Ovary (tissue), 9 donors: ENCODE measurements around the gene PGRMC1. TPM values are rescaled to one million over a fixed set of nuclear protein-coding genes. Genes with fewer than 3 reads are reported as not detected.
"Not testable (repeated sequence)": the region's sequence is repeated elsewhere in the genome, so short reads cannot be mapped to it uniquely, and the experiment has no call there.

Experiments used
- DNase-seq, 5 donors: peaks; one replicate each; pipeline ENCODE4 v3.0.0-alpha.2; 2019 to 2020
- H3K27ac ChIP-seq, 2 donors: fragments of 200-600 bp; one replicate each; pipeline versions ENCODE4 v1.5.1 to v1.8.0; 2019 to 2022
- H3K27me3 ChIP-seq: fragments of 200-600 bp; one replicate; pipeline ENCODE4 v1.8.0; 2022
- H3K36me3 ChIP-seq: fragments of 200-600 bp; sonication (generic); one replicate; pipeline ENCODE4 v1.5.1; 2019
- H3K4me1 ChIP-seq: one replicate; pipeline ENCODE4 v1.8.1; 2013; ENCODE audit warnings: mild to moderate bottlenecking, moderate library complexity; ENCODE audit not compliant: insufficient read depth
- H3K4me3 ChIP-seq: fragments of 200-600 bp; sonication (generic); one replicate; pipeline ENCODE4 v1.5.1; 2017
- H3K9me3 ChIP-seq, 2 donors: fragments of 200-600 bp in 1 of 2; sonication (generic) in 1 of 2; one replicate each; pipeline versions ENCODE4 v1.5.1 to v1.8.1; 2013 to 2019; ENCODE audit warnings: mild to moderate bottlenecking in 1 of 2, moderate library complexity in 1 of 2
- CTCF ChIP-seq, 3 donors: fragments of 450-650 bp in 2 of 3; fragments of 200-600 bp in 1 of 3; IDR thresholded peaks; one replicate each; pipeline versions ENCODE4 v1.5.1 to v1.8.0; 2016 to 2022; ENCODE audit warnings: antibody characterized with exemption in 3 of 3, mild to moderate bottlenecking in 1 of 3
- EP300 ChIP-seq: sonication (generic); formaldehyde crosslinking; IDR thresholded peaks from one replicate; pipeline ENCODE4 v1.6.1; 2017; ENCODE audit warnings: antibody characterized with exemption
- POLR2A ChIP-seq: fragments of 450-650 bp; IDR thresholded peaks from one replicate; pipeline ENCODE4 v1.6.1; 2017; ENCODE audit warnings: antibody characterized with exemption, mild to moderate bottlenecking, moderate library complexity
- WGBS, 3 donors: extraction: QIAGEN DNeasy Blood & Tissue Kit in 1 of 3; methylation state at CpG; one replicate each; pipeline versions ENCODE4 v1.1.5 to v1.1.7; 2013 to 2017; 5-methylcytosine and 5-hydroxymethylcytosine counted together
- intact Hi-C, 4 donors: fragments of 100-400 bp; cut with DNase I; formaldehyde crosslinking; loops; one replicate each; pipeline versions ENCODE4 v1.11.0 to v1.15.1; 2022 to 2023
- polyA plus RNA-seq, 2 donors: library from polyadenylated mRNA; stranded (reverse); fragments of 200-250 nt in 1 of 2; fragments of 350-450 nt in 1 of 2; fragmentation: Illumina TruSeq in 1 of 2; extraction: RNeasy Lipid Tissue Mini Kit (QIAGEN cat#74804) in 1 of 2; gene quantifications; one replicate each; pipeline ENCODE4 v1.2.3, GENCODE V29; 2013 to 2014
- total RNA-seq, 7 donors: library from RNA; depleted of rRNA in 2 of 7; stranded (reverse); fragments of >200 nt in 2 of 7; fragmentation: NEBNext Ultra II Directional in 3 of 7; extraction: Animal tissue kit (Norgen Biotek cat#: 25700) in 3 of 7; gene quantifications; one replicate each; pipeline versions ENCODE4 v1.1.0 to v1.2.4, GENCODE V29; 2016 to 2023
- donor health status: DM: no; HTN: no; CAD: no; lungs with moderate emphysema.
- donor health status: DM: no; HTN: no; CAD: no.
- donor health status: Bipolar disorder and iron deficiency.
- donor health status: DM: yes; HTN: yes; CAD: no.
- donor health status: DM: no; HTN: no; CAD: no.
- donor health status: DM: yes; HTN: yes; CAD: no.

The PGRMC1 gene
- total and polyA plus RNA-seq, 9 donors, result 89.6 to 164 (median 102) TPM

- Histone ChIP-seq H3K4me1 (no peaks in the 10 kb centered on the region), H3K4me3 (no peak overlapping the region), H3K27me3 (no peaks in the 10 kb centered on the region), H3K27ac (no peak overlapping the region), H3K9me3 (no peaks in the 10 kb centered on the region), H3K36me3 (no peaks in the 10 kb centered on the region)
- DNase-seq, result no peak
- WGBS, 3 donors, result 78 to 86% (median 79%) methylated on average over 4 of the region's 4 CpGs
- no peak for TF ChIP-seq EP300
- no peak for TF ChIP-seq POLR2A
- no peak for TF ChIP-seq CTCF (IDR thresholded peaks at IDR 0.05)
- intact Hi-C loops, result no loop called here
Measured at GRCh38 chrX:119201570-119201969, 34.5 kb upstream of the PGRMC1 start.

- H3K4me3 ChIP-seq, result no peak overlapping the region
- intact Hi-C loops, result no loop called here
- no peak for TF ChIP-seq CTCF (IDR thresholded peaks at IDR 0.05)
- TF ChIP-seq POLR2A, result no peak
- no peak for TF ChIP-seq EP300
- H3K27ac ChIP-seq, result no peak overlapping the region
- H3K9me3 ChIP-seq, result no peaks in the 10 kb centered on the region
- WGBS, 3 donors, result 76 to 80% (median 78%) methylated on average over 5 of the region's 5 CpGs
- DNase-seq, result no peak
- H3K4me1 ChIP-seq, result no peaks in the 10 kb centered on the region
- H3K36me3 ChIP-seq, result no peaks in the 10 kb centered on the region
- H3K27me3 ChIP-seq, result no peaks in the 10 kb centered on the region
Measured at GRCh38 chrX:119206203-119206602, 29.9 kb upstream of the PGRMC1 start.

DNA sequence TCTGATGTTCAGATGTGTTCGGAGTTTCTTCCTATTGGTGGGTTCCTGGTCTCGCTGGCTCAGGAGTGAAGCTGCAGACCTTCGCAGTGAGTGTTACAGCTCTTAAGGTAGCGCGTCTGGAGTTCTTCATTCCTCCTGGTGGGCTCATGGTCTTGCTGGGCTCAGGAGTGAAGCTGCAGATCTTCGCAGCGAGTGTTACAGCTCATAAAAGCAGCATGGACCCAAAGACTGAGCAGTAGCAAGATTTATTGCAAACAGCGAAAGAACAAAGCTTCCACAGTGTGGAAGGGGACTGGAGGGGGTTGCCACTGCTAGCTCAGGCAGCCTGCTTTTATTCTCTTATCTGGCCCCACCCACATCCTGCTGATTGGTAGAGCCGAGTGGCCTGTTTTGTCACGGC lies 28.6 kb upstream of the PGRMC1 start:
- DNase-seq, H3K36me3 ChIP-seq, H3K27me3 ChIP-seq, intact Hi-C loops, H3K9me3 ChIP-seq, H3K4me1 ChIP-seq, H3K4me3 ChIP-seq, H3K27ac ChIP-seq: not testable (repeated sequence)
- 74 to 86% (median 83%) methylated on average over 10 of the region's 10 CpGs for WGBS, 3 donors

DNA sequence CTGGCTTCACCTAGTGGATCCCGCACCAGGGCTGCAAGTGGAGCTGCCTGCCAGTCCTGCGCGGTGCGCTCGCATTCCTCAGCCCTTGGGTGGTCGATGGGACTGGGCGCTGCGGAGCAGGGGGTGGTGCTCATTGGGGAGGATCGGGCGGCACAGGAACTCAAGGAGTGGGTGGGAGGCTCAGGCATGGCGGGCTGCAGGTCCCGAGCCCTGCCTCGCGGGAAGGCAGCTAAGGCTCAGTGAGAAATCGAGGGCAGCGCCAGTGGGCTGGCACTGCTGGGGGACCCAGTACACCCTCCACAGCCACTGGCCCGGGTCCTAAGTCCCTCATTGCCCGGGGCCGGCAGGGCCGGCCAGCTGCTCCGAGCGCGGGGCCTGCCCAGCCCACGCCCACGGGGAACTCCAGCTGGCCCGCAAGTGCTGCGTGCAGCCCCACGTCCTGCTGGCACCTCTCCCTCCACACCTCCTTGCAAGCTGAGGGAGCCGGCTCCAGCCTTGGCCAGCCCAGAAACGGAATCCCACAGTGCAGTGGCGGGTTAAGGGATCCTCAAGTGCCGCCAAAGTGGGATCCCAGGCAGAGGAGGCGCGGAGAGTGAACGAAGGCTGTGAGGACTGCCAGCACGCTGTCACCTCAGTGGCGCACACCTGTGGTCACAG lies 27.6 kb upstream of the PGRMC1 start:
- H3K27ac ChIP-seq, result no peak overlapping the region
- WGBS, 3 donors, result 83 to 89% (median 87%) methylated on average over 25 to 37 of the region's 37 CpGs
- H3K36me3 ChIP-seq, result no peaks in the 10 kb centered on the region
- intact Hi-C loops, result no loop called here
- no peak for DNase-seq
- no peaks in the 10 kb centered on the region for H3K4me1 ChIP-seq
- no peaks in the 10 kb centered on the region for H3K9me3 ChIP-seq
- TF ChIP-seq CTCF (IDR thresholded peaks at IDR 0.05), result no peak
- TF ChIP-seq EP300, result no peak
- no peak for TF ChIP-seq POLR2A
- H3K27me3 ChIP-seq, result no peaks in the 10 kb centered on the region
- no peak overlapping the region for H3K4me3 ChIP-seq

GRCh38 chrX:119210931-119211648 lies 25.0 kb upstream of the PGRMC1 start:
- H3K36me3 ChIP-seq, DNase-seq, H3K4me3 ChIP-seq, intact Hi-C loops, H3K4me1 ChIP-seq, H3K27ac ChIP-seq, H3K9me3 ChIP-seq, H3K27me3 ChIP-seq: not testable (repeated sequence)
- 90 to 95% (median 93%) methylated on average over 20 to 30 of the region's 30 CpGs for WGBS, 3 donors
